Subcutaneous preadipocyte (primary cell): Measurements from ENCODE around the gene MAP2K4. TPM values are rescaled to one million over a fixed set of nuclear protein-coding genes. Genes with fewer than 3 reads are reported as not detected.

Experiments used
- small RNA-seq: library from RNA; depleted of rRNA; stranded (forward); fragments of <200 nt; gene quantifications from one replicate; pipeline ENCODE3, GENCODE V24; 2012
- total RNA-seq: library from RNA; depleted of rRNA; stranded (reverse); fragments of >200 nt; gene quantifications from 2 replicates; pipeline ENCODE4 v1.2.3, GENCODE V29; 2012

MAP2K4 gene
- 16.2 and 25.6 TPM in 2 replicates for total RNA-seq

DNA sequence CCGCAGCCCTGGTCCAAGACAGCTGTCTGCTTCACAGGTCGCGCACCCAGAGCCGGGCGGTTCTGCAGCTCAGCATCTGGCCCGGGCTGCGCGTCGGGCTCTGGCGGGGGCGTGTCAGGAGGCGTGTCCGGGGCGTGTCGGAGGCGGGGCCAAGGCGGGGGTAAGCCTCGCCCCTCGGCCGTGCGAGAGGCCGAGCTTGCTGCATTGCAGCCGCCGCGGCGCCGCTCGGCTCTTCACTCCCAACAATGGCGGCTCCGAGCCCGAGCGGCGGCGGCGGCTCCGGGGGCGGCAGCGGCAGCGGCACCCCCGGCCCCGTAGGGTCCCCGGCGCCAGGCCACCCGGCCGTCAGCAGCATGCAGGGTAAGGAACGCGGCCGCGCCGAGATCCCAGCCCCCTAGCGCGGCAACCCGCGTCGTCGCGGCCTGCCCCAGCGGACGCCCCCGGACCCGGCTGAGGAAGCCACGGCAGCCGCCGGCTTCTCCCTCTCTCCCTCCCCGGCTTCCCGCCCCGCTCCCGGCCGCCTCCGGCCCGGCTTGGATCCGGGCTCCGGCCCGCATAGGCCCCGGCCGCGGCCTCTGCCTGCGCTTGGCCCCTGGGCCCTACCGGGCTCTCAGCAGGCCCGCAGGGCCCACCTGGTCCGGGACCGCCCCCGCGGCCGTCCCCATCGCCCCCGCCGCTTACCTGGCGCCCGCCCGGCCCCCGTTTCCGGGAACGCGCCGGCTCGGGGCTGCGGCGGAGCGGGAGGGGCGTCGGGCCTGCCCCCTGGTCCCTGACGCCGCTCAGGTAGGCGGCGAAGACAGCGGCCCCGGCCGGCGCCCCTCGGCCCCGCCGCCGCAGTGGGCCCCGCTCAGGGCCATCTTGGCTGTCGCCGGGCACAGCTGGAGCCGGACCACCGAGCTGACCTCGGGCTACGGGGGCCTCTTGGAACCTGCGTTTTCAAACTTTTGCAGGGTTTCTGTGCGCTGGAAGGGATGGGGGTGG lies at the start of gene MAP2K4:
TSS of gene MAP2K4 (plus strand) at position 236 of the 981 bp plus-strand sequence. CDS start at position 246, 10 bp downstream.

DNA sequence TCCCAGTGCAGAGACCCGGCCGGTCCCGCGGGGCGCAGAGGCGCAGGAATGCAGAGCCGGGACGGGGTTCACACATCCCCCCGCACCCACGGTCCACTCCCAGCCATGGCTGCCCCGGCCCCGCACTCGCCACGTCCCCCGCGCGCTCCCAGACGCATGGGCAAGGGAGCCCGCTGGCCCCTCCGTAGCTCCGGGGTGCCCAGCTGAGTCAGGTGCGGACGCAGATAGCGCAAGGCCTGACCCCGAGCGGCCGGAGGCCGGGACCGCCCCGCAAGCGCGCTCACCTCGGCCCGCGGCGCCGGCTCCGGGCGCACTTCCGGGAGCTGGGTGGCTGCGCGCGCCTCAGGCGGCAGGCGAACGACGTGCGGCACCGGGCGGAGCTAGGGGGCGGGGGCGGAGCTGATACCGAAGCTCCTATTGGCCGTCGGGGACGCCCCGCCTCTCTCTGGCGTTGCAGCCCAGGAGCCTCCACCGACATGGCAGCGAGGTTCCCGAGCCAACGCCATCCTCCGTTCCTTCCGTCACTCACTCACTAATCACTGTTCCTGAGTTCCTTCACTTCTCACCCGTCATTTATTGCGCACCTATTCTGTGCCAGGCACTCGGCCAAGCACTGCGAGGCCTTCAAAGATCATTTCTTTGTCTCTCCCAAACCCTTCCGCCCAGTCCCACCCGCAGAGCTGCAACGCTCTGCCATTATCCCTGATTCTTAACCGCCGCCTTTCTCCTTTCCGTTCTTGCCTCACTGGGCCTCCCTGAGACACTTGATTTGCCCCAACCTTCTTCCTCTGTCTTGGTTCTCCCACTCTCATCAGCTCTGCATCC lies 23.3 kb upstream of the MAP2K4 start, which contains the start of gene ZNF18:
TSS of gene ZNF18 (minus strand) at position 329 of the 825 bp plus-strand sequence. CDS start 4,646 bp downstream, outside the sequence.

Small RNAs within 50 kb of the gene (small RNA-seq; reads per million reads assigned to genes)
- gene MIR744 (420 reads per million, percentile 99 among the genes with 10 or more reads in this experiment), gene RNU11-2P (not detected)

Other genes with a start within 250 kb of the MAP2K4 start
- gene ZNF18, start 23.4 kb upstream of the MAP2K4 start, total RNA-seq = 6.6 and 7.8 TPM in 2 replicates